Measurements from ENCODE around the gene ZNF71.

ZNF71 gene

GRCh38 chr19:56594783-56595547, at the start of gene ZNF71:
TSS of gene ZNF71 (plus strand) at chr19:56595302. CDS start at chr19:56601559, 6,257 bp downstream.
- in situ Hi-C loops (cut with MboI; ENCODE audit: low sequenced_read_pairs), result no loop called here

- in situ Hi-C loops (cut with MboI; ENCODE audit: low sequenced_read_pairs), result no loop called here
Measured at GRCh38 chr19:56547535-56547934, 47.6 kb upstream of the ZNF71 start.

GRCh38 chr19:56554272-56554869, 40.7 kb upstream of the ZNF71 start:
- in situ Hi-C loops (cut with MboI; ENCODE audit: low sequenced_read_pairs), result no loop called here

- in situ Hi-C loops (cut with MboI; ENCODE audit: low sequenced_read_pairs), result no loop called here
Measured at GRCh38 chr19:56562766-56563165, 32.3 kb upstream of the ZNF71 start.

GRCh38 chr19:56566904-56567273, 28.2 kb upstream of the ZNF71 start:
- in situ Hi-C loops (cut with MboI; ENCODE audit: low sequenced_read_pairs), result no loop called here

GRCh38 chr19:56567274-56568120, 27.6 kb upstream of the ZNF71 start, which contains the start of gene ZNF470:
TSS of gene ZNF470 (plus strand) at chr19:56567468. CDS start at chr19:56570312, 2,844 bp downstream.
- in situ Hi-C loops (cut with MboI; ENCODE audit: low sequenced_read_pairs), result no loop called here

- in situ Hi-C loops (cut with MboI; ENCODE audit: low sequenced_read_pairs), result no loop called here
Measured at GRCh38 chr19:56572589-56572988, 22.5 kb upstream of the ZNF71 start.

- in situ Hi-C loops (cut with MboI; ENCODE audit: low sequenced_read_pairs), result no loop called here
Measured at GRCh38 chr19:56573914-56574313, 21.2 kb upstream of the ZNF71 start.

- in situ Hi-C loops (cut with MboI; ENCODE audit: low sequenced_read_pairs), result no loop called here
Measured at GRCh38 chr19:56577719-56578602, 17.1 kb upstream of the ZNF71 start.

- in situ Hi-C loops (cut with MboI; ENCODE audit: low sequenced_read_pairs), result no loop called here
Measured at GRCh38 chr19:56594446-56594782, 688 bp upstream of the ZNF71 start.

- in situ Hi-C loops (cut with MboI; ENCODE audit: low sequenced_read_pairs), result no loop called here
Measured at GRCh38 chr19:56595548-56595899, 422 bp downstream of the ZNF71 start.

GRCh38 chr19:56596676-56597075, 1.6 kb downstream of the ZNF71 start:
- in situ Hi-C loops (cut with MboI; ENCODE audit: low sequenced_read_pairs), result no loop called here

GRCh38 chr19:56597696-56598095, 2.6 kb downstream of the ZNF71 start:
- in situ Hi-C loops (cut with MboI; ENCODE audit: low sequenced_read_pairs), result no loop called here

GRCh38 chr19:56601375-56601774, 6.3 kb downstream of the ZNF71 start:
- in situ Hi-C loops (cut with MboI; ENCODE audit: low sequenced_read_pairs), result no loop called here

- in situ Hi-C loops (cut with MboI; ENCODE audit: low sequenced_read_pairs), result no loop called here
Measured at GRCh38 chr19:56603829-56604228, 8.7 kb downstream of the ZNF71 start.

- in situ Hi-C loops (cut with MboI; ENCODE audit: low sequenced_read_pairs), result no loop called here
Measured at GRCh38 chr19:56608274-56608964, 13.3 kb downstream of the ZNF71 start.

GRCh38 chr19:56611288-56611687, 16.2 kb downstream of the ZNF71 start:
- in situ Hi-C loops (cut with MboI; ENCODE audit: low sequenced_read_pairs), result no loop called here

- in situ Hi-C loops (cut with MboI; ENCODE audit: low sequenced_read_pairs), result no loop called here
Measured at GRCh38 chr19:56612737-56613136, 17.6 kb downstream of the ZNF71 start.

GRCh38 chr19:56613639-56614038, 18.5 kb downstream of the ZNF71 start:
- in situ Hi-C loops (cut with MboI; ENCODE audit: low sequenced_read_pairs), result no loop called here

GRCh38 chr19:56617531-56617930, 22.4 kb downstream of the ZNF71 start:
- in situ Hi-C loops (cut with MboI; ENCODE audit: low sequenced_read_pairs), result no loop called here

Measured in hTERT RPE-1 (cell line).